Neural cell (in vitro differentiated cells): ENCODE data around the gene RUNX1. TPM values are rescaled to one million over a fixed set of nuclear protein-coding genes. Genes with fewer than 3 reads are reported as not detected.

Experiments
- H2AFZ ChIP-seq: fragments of 200-600, 300-800 bp; sonication (generic), shearing (Covaris generic); 2 replicates; pipeline ENCODE4 v1.6.0; 2014; ENCODE audit warnings: low read depth, mild to moderate bottlenecking, antibody characterized with exemption, low read length, moderate library complexity
- H3F3A ChIP-seq: fragments of 200-600 bp; shearing (Covaris generic); 2 replicates; pipeline ENCODE4 v1.6.1; 2016; ENCODE audit warnings: mild to moderate bottlenecking, moderate library complexity, mixed read lengths, antibody characterized with exemption, low read length; ENCODE audit not compliant: insufficient read depth, poor library complexity, severe bottlenecking
- H3K27ac ChIP-seq: fragments of 200-600, 300-800 bp; sonication (generic), shearing (Covaris generic); 2 replicates; pipeline ENCODE4 v1.5.1; 2014; ENCODE audit warnings: mild to moderate bottlenecking, low read length, moderate library complexity
- H3K27me3 ChIP-seq: fragments of 300-800, 200-600 bp; sonication (generic), shearing (Covaris generic); 2 replicates; pipeline ENCODE4 v1.6.0; 2014; ENCODE audit warnings: mild to moderate bottlenecking, low read depth, low read length, moderate library complexity; ENCODE audit not compliant: insufficient read depth
- H3K36me3 ChIP-seq: fragments of 300-800, 200-600 bp; sonication (generic), shearing (Covaris generic); 2 replicates; pipeline ENCODE4 v1.5.1; 2014; ENCODE audit warnings: mild to moderate bottlenecking, antibody characterized with exemption, low read length, moderate library complexity; ENCODE audit not compliant: insufficient read depth
- H3K4me2 ChIP-seq: fragments of 300-800, 200-600 bp; sonication (generic), shearing (Covaris generic); 2 replicates; pipeline ENCODE4 v1.6.0; 2014; ENCODE audit warnings: mild to moderate bottlenecking, low read length
- H3K4me3 ChIP-seq: fragments of 300-800, 200-600 bp; sonication (generic), shearing (Covaris generic); 2 replicates; pipeline ENCODE4 v1.5.1; 2014; ENCODE audit warnings: mild to moderate bottlenecking, low read length, moderate library complexity
- H3K79me2 ChIP-seq: fragments of 200-600 bp; shearing (Covaris generic); replicated peaks from 2 replicates; pipeline ENCODE4 v1.6.0; 2014; ENCODE audit warnings: mild to moderate bottlenecking, low read length, moderate library complexity; ENCODE audit not compliant: insufficient read depth
- H3K9ac ChIP-seq: fragments of 300-800, 200-600 bp; sonication (generic), shearing (Covaris generic); 2 replicates; pipeline ENCODE4 v1.6.1; 2016; ENCODE audit warnings: mild to moderate bottlenecking, low read length, mixed read lengths
- H3K9me2 ChIP-seq: fragments of 200-600 bp; shearing (Covaris generic); 2 replicates; pipeline ENCODE4 v1.6.1; 2016; ENCODE audit warnings: mild to moderate bottlenecking, low read length, mixed read lengths; ENCODE audit not compliant: insufficient read depth
- H3K9me3 ChIP-seq: fragments of 200-600, 300-800 bp; sonication (generic), shearing (Covaris generic); 2 replicates; pipeline ENCODE4 v1.6.1; 2016; ENCODE audit warnings: mild to moderate bottlenecking, mixed run types, low read length, moderate library complexity, mixed read lengths
- H4K20me1 ChIP-seq: fragments of 200-600 bp; shearing (Covaris generic); 2 replicates; pipeline ENCODE4 v1.6.1; 2016; ENCODE audit warnings: mild to moderate bottlenecking, mixed run types; ENCODE audit not compliant: insufficient read depth
- EP300 ChIP-seq: fragments of 450-650 bp; conservative IDR thresholded peaks from 2 replicates; pipeline ENCODE4 v1.6.1; 2014; ENCODE audit warnings: antibody characterized with exemption, mild to moderate bottlenecking, moderate library complexity; ENCODE audit not compliant: poor library complexity, severe bottlenecking
- EZH2 ChIP-seq: fragments of 200-600, 300-800 bp; shearing (Covaris generic), sonication (generic); IDR thresholded peaks from 2 replicates; pipeline ENCODE4 v1.6.1; 2014; ENCODE audit warnings: antibody characterized with exemption, low read length, borderline replicate concordance, mild to moderate bottlenecking; ENCODE audit not compliant: insufficient read depth, poor library complexity, severe bottlenecking
- MXI1 ChIP-seq: fragments of 450-650 bp; conservative IDR thresholded peaks from 2 replicates; pipeline ENCODE4 v1.6.1; 2014; ENCODE audit warnings: antibody characterized with exemption, mild to moderate bottlenecking; ENCODE audit not compliant: poor library complexity, severe bottlenecking
- POLR2AphosphoS5 ChIP-seq: IDR thresholded peaks from 2 replicates; pipeline ENCODE4 v1.6.1; 2012
- RAD21 ChIP-seq: fragments of 450-650 bp; conservative IDR thresholded peaks from 2 replicates; pipeline ENCODE4 v1.6.1; 2014; ENCODE audit warnings: antibody characterized with exemption, mild to moderate bottlenecking, moderate library complexity
- SMC3 ChIP-seq: fragments of 450-650 bp; conservative IDR thresholded peaks from 2 replicates; pipeline ENCODE4 v1.6.1; 2014; ENCODE audit warnings: antibody characterized with exemption, mild to moderate bottlenecking, moderate library complexity; ENCODE audit not compliant: poor library complexity
- TAF1 ChIP-seq: IDR thresholded peaks from 2 replicates; pipeline ENCODE4 v1.6.1; 2012; ENCODE audit warnings: low read depth
- polyA plus RNA-seq: library from polyadenylated mRNA; depleted of rRNA; stranded (reverse); fragments of >200 nt; gene quantifications from 2 replicates; pipeline ENCODE4 v1.2.3, GENCODE V29; 2014
- TF ChIP-seq, protein P1 (sequence below): fragments of 450-650 bp; IDR thresholded peaks from 2 replicates; pipeline ENCODE4 v1.5.1; 2014; ENCODE audit warnings: antibody characterized with exemption, mild to moderate bottlenecking, moderate library complexity; ENCODE audit not compliant: poor library complexity, severe bottlenecking
- TF ChIP-seq, protein P2 (sequence below): IDR thresholded peaks from 2 replicates; pipeline ENCODE4 v1.6.1; 2012; ENCODE audit warnings: borderline replicate concordance

RUNX1 gene
- polyA plus RNA-seq, 1 donor from 2014 or later = not detected

DNA sequence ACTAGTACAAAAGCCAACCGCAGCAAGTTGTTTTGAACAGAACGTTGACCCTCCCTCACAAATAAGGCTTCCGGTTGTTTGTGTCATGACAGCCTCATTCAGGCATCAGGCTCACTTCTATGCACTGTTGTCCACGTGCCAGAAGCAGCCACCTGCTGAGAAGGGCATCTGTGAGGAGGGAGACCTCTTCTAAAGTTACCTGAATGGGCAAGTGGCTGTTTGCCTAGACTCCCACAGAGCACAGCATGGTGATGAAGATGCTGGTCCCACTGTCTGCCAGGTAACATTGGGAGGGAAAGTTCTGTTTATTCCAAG lies 204.2 kb downstream of the RUNX1 start:
- no peaks in the 10 kb centered on the region for H3K9me2 ChIP-seq
- H3F3A ChIP-seq = no peaks in the 10 kb centered on the region
- H3K27ac ChIP-seq = no peak overlapping the region
- H3K9ac ChIP-seq = no peak overlapping the region
- no peaks in the 10 kb centered on the region for H3K27me3 ChIP-seq
- TF ChIP-seq RAD21 = no peak
- no peak for TF ChIP-seq EP300
- TF ChIP-seq EZH2 = no peak
- TF ChIP-seq, protein P1, sequence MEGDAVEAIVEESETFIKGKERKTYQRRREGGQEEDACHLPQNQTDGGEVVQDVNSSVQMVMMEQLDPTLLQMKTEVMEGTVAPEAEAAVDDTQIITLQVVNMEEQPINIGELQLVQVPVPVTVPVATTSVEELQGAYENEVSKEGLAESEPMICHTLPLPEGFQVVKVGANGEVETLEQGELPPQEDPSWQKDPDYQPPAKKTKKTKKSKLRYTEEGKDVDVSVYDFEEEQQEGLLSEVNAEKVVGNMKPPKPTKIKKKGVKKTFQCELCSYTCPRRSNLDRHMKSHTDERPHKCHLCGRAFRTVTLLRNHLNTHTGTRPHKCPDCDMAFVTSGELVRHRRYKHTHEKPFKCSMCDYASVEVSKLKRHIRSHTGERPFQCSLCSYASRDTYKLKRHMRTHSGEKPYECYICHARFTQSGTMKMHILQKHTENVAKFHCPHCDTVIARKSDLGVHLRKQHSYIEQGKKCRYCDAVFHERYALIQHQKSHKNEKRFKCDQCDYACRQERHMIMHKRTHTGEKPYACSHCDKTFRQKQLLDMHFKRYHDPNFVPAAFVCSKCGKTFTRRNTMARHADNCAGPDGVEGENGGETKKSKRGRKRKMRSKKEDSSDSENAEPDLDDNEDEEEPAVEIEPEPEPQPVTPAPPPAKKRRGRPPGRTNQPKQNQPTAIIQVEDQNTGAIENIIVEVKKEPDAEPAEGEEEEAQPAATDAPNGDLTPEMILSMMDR = no peak
- TF ChIP-seq SMC3 = no peak
- TF ChIP-seq MXI1 = no peak
- TF ChIP-seq POLR2AphosphoS5 = no peak
- TF ChIP-seq, protein P2, sequence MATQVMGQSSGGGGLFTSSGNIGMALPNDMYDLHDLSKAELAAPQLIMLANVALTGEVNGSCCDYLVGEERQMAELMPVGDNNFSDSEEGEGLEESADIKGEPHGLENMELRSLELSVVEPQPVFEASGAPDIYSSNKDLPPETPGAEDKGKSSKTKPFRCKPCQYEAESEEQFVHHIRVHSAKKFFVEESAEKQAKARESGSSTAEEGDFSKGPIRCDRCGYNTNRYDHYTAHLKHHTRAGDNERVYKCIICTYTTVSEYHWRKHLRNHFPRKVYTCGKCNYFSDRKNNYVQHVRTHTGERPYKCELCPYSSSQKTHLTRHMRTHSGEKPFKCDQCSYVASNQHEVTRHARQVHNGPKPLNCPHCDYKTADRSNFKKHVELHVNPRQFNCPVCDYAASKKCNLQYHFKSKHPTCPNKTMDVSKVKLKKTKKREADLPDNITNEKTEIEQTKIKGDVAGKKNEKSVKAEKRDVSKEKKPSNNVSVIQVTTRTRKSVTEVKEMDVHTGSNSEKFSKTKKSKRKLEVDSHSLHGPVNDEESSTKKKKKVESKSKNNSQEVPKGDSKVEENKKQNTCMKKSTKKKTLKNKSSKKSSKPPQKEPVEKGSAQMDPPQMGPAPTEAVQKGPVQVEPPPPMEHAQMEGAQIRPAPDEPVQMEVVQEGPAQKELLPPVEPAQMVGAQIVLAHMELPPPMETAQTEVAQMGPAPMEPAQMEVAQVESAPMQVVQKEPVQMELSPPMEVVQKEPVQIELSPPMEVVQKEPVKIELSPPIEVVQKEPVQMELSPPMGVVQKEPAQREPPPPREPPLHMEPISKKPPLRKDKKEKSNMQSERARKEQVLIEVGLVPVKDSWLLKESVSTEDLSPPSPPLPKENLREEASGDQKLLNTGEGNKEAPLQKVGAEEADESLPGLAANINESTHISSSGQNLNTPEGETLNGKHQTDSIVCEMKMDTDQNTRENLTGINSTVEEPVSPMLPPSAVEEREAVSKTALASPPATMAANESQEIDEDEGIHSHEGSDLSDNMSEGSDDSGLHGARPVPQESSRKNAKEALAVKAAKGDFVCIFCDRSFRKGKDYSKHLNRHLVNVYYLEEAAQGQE = no peak
- no peak for TF ChIP-seq TAF1
- H3K79me2 ChIP-seq = no peaks in the 10 kb centered on the region
- H4K20me1 ChIP-seq = no peaks in the 10 kb centered on the region
- no peaks in the 10 kb centered on the region for H3K36me3 ChIP-seq
- no peaks in the 10 kb centered on the region for H3K9me3 ChIP-seq
- H3K4me2 ChIP-seq = no peak overlapping the region
- no peak overlapping the region for H3K4me3 ChIP-seq
- no peak overlapping the region for H2AFZ ChIP-seq

DNA sequence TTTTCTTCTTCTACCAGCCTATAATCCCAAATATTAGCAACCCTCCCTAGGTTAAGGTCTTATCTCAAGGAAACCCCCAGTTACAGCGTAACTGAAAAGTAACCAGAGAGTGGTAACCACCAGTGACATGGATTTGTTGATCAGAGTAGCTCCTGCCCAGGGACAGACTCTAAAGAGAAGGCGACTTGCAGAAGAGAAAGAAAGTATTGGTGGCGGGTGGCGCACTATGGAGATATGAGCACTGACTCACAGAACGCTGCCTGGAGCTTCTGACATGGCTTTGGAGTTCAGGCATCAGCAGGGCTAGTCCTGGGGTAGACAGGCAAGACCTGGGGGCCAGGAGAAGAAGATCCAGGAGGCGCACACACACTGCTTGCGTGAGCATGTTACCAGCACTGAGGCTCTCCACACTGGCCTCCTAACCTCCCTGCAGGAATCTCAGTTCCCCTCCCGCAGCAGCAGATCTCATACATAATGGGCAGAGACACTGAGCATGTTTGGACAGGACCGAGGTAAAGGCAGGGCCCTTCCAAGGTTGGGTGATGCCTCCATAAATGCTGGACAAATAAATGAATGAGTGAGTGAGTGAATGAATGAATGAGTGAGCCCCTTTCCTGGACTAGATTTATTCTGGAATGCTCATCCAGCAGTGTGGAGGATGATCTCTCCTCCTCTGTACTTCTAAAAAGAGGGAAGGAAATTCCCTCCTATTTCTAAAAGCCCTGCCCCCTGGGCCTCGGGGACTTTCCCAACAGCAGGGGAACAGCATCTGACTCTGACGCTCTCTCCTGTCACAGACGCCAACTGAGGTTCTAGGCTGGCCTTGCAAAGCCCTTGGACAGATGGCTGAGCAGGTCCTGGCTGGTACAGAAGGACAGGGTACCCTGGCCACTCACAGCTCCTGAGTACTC lies 204.8 kb downstream of the RUNX1 start:
- H3K36me3 ChIP-seq = no peaks in the 10 kb centered on the region
- H3K79me2 ChIP-seq = no peaks in the 10 kb centered on the region
- no peaks in the 10 kb centered on the region for H4K20me1 ChIP-seq
- H3K4me3 ChIP-seq = no peak overlapping the region
- H3K9me3 ChIP-seq = no peaks in the 10 kb centered on the region
- no peak overlapping the region for H3K9ac ChIP-seq
- H3K27me3 ChIP-seq = no peaks in the 10 kb centered on the region
- no peak for TF ChIP-seq POLR2AphosphoS5
- TF ChIP-seq, protein P1 = no peak
- TF ChIP-seq TAF1 = no peak
- no peak for TF ChIP-seq EZH2
- H3K4me2 ChIP-seq = no peak overlapping the region
- H3K9me2 ChIP-seq = no peaks in the 10 kb centered on the region
- no peaks in the 10 kb centered on the region for H3F3A ChIP-seq
- H2AFZ ChIP-seq = no peak overlapping the region
- H3K27ac ChIP-seq = no peak overlapping the region
